ENCODE results near the gene SLC7A5. TPM values are rescaled to one million over a fixed set of nuclear protein-coding genes. Genes with fewer than 3 reads are reported as not detected.
"Not testable (repeated sequence)": the region's sequence is repeated elsewhere in the genome, so short reads cannot be mapped to it uniquely, and the experiment has no call there.

Gene SLC7A5
- 127 and 133 TPM in 2 replicates for total RNA-seq
- long read RNA-seq, partial matches to known transcripts, result 1 of 31 reads
- long read RNA-seq, other reads (novel, unspliced or antisense), result 30 of 31 reads

DNA sequence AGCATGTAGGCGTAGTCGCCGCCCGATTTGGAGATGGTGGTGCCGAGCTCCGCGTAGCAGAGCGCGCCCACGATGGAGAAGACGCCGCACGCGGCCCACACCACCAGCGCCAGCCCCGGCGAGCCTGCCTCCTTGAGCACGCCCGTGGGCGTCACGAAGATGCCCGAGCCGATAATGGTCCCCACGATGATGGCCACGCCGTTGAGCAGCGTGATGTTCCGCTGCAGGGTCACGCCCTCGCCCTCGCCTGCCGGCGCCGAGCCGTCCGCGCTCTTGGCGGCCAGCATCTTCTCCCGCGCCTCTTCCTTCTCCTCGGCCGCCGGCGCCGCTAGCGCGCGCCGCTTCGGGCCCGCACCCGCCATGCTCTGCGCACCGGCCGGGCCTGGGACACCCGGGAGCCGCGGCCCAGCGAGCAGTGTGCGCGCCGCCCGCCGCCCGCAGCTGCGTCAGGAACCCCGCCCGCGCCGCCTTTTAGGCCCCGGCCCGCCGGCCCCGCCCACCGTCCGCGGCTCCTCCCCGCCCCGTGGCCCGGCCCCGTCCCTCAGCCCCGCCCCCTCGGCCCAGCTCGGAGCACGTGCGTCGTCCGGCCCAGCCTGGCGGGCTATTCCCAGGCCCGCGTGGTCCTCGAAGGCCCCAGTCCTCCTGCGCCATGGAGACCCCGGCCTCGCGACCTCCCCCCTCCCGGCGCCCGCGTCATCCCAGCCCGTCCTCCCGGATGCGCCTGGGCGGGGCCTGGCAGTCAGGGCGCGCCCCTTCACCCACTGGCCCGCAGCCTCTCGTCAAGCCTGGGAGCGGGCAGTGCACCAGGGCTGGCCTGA lies at the start of gene SLC7A5:
TSS of gene SLC7A5 (minus strand) at position 447 of the 818 bp plus-strand sequence. CDS start at position 362, 85 bp downstream.
- DNase-seq (ENCODE audit: extremely low spot score, unreplicated experiment), result peak; percentile 95
- Mint-ChIP-seq H3K4me3 (ENCODE audit: unreplicated experiment) (peak within 1 kb of the TSS; percentile 78), H3K36me3 (ENCODE audit: unreplicated experiment) (peaks cover 11% of the 10 kb centered on the region), H3K4me1 (ENCODE audit: unreplicated experiment) (peaks cover 56% of the 10 kb centered on the region), H3K27ac (ENCODE audit: unreplicated experiment) (peak within 1 kb of the TSS; percentile 93)
- H3K27me3 Mint-ChIP-seq (ENCODE audit: unreplicated experiment); H3K9me3 Mint-ChIP-seq (ENCODE audit: unreplicated experiment): not testable (repeated sequence)

DNA sequence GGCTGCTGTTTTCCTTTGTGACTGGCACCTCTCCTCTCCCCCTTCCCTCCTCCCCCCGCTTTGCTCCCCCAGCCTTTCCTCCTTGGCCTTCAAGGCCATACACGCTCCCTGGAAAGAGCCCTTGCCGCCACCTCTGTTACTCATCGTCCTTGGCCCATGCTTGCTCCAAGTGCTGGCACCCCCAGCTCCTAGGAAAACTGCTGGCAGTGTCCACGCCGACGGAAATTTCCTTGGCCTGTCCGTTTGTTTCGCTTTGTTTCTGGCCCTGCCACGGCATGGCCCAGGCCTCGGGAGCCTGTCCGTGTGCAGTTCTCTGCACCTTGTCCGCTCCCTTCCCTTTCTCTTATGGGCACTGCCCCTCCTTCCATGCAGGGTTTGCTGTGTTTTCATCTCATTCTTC lies 49.0 kb upstream of the SLC7A5 start:
- H3K9me3 Mint-ChIP-seq (ENCODE audit: unreplicated experiment), result no peaks in the 10 kb centered on the region
- TF ChIP-seq, protein P1, sequence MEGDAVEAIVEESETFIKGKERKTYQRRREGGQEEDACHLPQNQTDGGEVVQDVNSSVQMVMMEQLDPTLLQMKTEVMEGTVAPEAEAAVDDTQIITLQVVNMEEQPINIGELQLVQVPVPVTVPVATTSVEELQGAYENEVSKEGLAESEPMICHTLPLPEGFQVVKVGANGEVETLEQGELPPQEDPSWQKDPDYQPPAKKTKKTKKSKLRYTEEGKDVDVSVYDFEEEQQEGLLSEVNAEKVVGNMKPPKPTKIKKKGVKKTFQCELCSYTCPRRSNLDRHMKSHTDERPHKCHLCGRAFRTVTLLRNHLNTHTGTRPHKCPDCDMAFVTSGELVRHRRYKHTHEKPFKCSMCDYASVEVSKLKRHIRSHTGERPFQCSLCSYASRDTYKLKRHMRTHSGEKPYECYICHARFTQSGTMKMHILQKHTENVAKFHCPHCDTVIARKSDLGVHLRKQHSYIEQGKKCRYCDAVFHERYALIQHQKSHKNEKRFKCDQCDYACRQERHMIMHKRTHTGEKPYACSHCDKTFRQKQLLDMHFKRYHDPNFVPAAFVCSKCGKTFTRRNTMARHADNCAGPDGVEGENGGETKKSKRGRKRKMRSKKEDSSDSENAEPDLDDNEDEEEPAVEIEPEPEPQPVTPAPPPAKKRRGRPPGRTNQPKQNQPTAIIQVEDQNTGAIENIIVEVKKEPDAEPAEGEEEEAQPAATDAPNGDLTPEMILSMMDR (IDR thresholded peaks at IDR 0.05), result no peak
- H3K27me3 Mint-ChIP-seq (ENCODE audit: unreplicated experiment), result peaks cover 26% of the 10 kb centered on the region
- no peak for DNase-seq (ENCODE audit: extremely low spot score, unreplicated experiment)
- no peak overlapping the region for H3K4me3 Mint-ChIP-seq (ENCODE audit: unreplicated experiment)
- no peaks in the 10 kb centered on the region for H3K36me3 Mint-ChIP-seq (ENCODE audit: unreplicated experiment)
- no peak overlapping the region for H3K27ac Mint-ChIP-seq (ENCODE audit: unreplicated experiment)
- H3K4me1 Mint-ChIP-seq (ENCODE audit: unreplicated experiment), result peaks cover 11% of the 10 kb centered on the region

DNA sequence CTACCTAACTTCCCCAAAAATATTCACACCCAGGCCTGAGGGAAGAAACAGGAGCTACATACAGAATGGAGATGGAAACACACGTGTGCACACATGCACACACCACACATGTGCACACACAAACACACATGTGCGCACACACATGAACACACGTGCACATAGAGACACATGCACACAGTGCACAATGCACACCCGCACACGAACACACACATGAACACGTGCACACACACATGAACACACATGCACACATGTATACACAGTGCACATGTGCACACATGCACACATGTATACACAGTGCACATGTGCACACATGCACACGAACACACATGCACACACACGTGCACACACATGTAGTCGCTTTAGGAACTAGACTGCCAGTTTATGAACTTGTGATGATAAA lies 48.2 kb upstream of the SLC7A5 start:
- no peak overlapping the region for H3K27ac Mint-ChIP-seq (ENCODE audit: unreplicated experiment)
- peaks cover 7% of the 10 kb centered on the region for H3K4me1 Mint-ChIP-seq (ENCODE audit: unreplicated experiment)

DNA sequence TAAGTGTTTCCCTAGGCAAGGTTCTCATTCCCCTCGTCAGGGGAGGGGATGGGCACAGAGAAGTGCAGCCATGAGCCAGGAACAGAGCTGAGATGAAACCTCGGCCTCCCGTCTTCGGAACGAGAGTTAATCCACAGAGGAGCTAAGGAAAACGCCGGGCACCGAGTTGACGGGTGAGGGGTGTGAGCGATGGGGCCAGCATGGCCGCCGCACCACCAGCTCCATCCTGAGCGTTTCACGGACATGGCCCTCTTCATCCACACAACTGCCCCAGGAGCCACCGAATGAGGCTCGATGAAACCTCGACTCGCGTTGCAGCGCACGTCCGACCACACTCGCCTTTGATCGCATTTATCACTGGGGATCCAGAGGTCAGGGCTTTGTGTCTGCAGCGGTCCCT lies 45.5 kb upstream of the SLC7A5 start:
- H3K4me3 Mint-ChIP-seq (ENCODE audit: unreplicated experiment), result no peak overlapping the region
- TF ChIP-seq, protein P1 (IDR thresholded peaks at IDR 0.05), result no peak
- no peaks in the 10 kb centered on the region for H3K9me3 Mint-ChIP-seq (ENCODE audit: unreplicated experiment)
- no peaks in the 10 kb centered on the region for H3K36me3 Mint-ChIP-seq (ENCODE audit: unreplicated experiment)
- peaks cover 30% of the 10 kb centered on the region for H3K27me3 Mint-ChIP-seq (ENCODE audit: unreplicated experiment)
- H3K27ac Mint-ChIP-seq (ENCODE audit: unreplicated experiment), result no peak overlapping the region
- DNase-seq (ENCODE audit: extremely low spot score, unreplicated experiment), result no peak
- H3K4me1 Mint-ChIP-seq (ENCODE audit: unreplicated experiment), result peaks cover 3% of the 10 kb centered on the region

More for the DNA sequence above, 48.2 kb upstream of the SLC7A5 start:
- DNase-seq (ENCODE audit: extremely low spot score, unreplicated experiment), result no peak
- H3K9me3 Mint-ChIP-seq (ENCODE audit: unreplicated experiment), result no peaks in the 10 kb centered on the region
- H3K27me3 Mint-ChIP-seq (ENCODE audit: unreplicated experiment), result peaks cover 27% of the 10 kb centered on the region
- H3K4me3 Mint-ChIP-seq (ENCODE audit: unreplicated experiment), result no peak overlapping the region
- TF ChIP-seq, protein P1 (IDR thresholded peaks at IDR 0.05), result no peak
- H3K36me3 Mint-ChIP-seq (ENCODE audit: unreplicated experiment), result no peaks in the 10 kb centered on the region

DNA sequence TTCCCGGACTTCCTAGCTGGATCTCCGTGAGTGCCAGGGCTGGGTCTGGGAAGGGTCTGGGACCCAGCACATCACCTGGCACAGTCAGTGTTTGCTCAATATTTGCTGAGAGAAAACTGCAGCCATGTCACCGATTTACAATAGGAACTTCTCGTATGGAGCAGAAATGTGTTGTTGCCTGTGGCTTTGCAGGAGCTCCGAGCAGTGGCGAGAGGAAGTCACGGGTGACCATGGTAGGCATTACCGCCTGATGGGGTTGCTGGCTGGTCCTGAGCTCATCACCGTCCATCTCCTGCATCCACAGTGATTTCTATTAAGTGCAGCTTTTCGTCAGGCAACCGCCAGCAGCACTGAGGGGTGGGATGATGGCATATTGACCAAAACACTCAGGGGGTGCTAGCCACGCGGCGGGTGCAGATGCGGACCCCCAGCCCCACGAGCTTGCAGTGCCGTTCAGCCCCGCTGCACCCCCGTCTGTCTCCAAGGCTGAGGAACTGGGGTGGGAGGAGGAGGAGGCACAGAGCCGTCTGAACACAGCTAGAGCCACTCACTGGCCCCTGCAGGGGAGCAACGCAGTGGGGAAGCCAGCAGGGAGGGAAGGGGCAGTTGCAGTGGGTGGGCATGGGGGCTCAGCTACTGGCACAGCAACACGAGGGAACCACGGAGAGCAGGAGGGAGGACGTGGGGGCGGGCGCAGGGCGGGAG lies 44.9 kb upstream of the SLC7A5 start:
- H3K4me3 Mint-ChIP-seq (ENCODE audit: unreplicated experiment); H3K27ac Mint-ChIP-seq (ENCODE audit: unreplicated experiment); DNase-seq (ENCODE audit: extremely low spot score, unreplicated experiment); H3K9me3 Mint-ChIP-seq (ENCODE audit: unreplicated experiment); H3K36me3 Mint-ChIP-seq (ENCODE audit: unreplicated experiment); H3K4me1 Mint-ChIP-seq (ENCODE audit: unreplicated experiment): not testable (repeated sequence)
- H3K27me3 Mint-ChIP-seq (ENCODE audit: unreplicated experiment), result peaks cover 34% of the 10 kb centered on the region

DNA sequence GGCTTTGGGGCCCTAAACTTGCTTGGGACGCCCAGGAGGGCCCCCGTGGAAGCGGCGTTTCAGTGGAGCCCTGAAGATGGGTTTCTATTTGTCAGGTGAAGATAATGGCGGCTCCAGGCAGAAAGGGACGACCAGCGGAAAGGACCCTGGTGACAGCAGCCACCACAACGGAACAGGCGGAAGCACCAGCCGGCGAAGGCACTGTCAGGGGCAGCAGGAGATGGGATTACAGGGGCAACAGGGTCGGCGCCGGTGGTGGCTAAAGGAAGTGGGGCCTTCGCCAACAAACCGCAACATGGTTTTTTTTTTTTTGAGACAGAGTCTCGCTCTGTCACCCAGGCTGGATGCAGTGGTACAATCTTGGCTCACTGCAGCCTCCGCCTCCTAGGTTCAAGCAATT lies 43.4 kb upstream of the SLC7A5 start:
- not testable (repeated sequence) for H3K27ac Mint-ChIP-seq (ENCODE audit: unreplicated experiment); H3K4me1 Mint-ChIP-seq (ENCODE audit: unreplicated experiment); H3K4me3 Mint-ChIP-seq (ENCODE audit: unreplicated experiment); H3K36me3 Mint-ChIP-seq (ENCODE audit: unreplicated experiment); DNase-seq (ENCODE audit: extremely low spot score, unreplicated experiment); H3K9me3 Mint-ChIP-seq (ENCODE audit: unreplicated experiment)
- H3K27me3 Mint-ChIP-seq (ENCODE audit: unreplicated experiment), result peaks cover 29% of the 10 kb centered on the region

DNA sequence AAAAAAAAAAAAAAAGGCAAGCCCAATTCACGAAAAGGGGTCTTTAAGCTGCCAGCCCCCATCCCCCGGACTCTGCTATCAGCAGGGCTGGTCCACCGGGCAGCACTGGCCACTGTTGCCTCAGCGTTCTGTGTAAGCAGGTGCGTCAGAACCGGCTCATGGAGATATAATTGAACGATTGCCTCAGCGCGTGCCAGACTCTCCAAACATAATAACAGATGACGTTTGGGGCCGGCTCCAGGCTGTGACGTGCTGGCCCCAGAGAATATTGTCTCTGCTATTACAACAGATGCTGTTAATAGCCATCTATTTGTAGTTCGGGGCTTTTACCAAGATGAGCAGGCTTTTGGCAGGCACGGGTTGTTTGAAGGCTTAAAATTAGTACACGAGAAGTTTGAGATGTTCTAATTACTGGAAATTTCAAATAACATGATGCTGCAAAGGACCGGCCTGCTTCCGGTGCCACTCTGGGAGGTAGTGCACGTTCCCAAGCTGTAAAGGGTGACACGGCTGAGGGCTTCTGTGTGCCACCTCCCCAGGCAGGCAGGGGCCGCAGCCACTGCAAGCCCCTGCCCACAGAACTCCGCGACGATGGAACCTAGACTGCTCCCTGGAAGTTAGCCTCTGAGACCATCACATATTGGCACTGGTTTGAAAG lies 41.9 kb upstream of the SLC7A5 start:
- H3K9me3 Mint-ChIP-seq (ENCODE audit: unreplicated experiment); H3K27ac Mint-ChIP-seq (ENCODE audit: unreplicated experiment); DNase-seq (ENCODE audit: extremely low spot score, unreplicated experiment); H3K4me1 Mint-ChIP-seq (ENCODE audit: unreplicated experiment); H3K36me3 Mint-ChIP-seq (ENCODE audit: unreplicated experiment); H3K4me3 Mint-ChIP-seq (ENCODE audit: unreplicated experiment): not testable (repeated sequence)
- peaks cover 29% of the 10 kb centered on the region for H3K27me3 Mint-ChIP-seq (ENCODE audit: unreplicated experiment)
